Coronary artery (tissue), 2 donors: ENCODE data around the gene COL6A5.
"Not testable (repeated sequence)": the region's sequence is repeated elsewhere in the genome, so short reads cannot be mapped to it uniquely, and the experiment has no call there.

ENCODE experiments used
- DNase-seq: peaks from one replicate; pipeline ENCODE4 v3.0.0-alpha.2; 2017; ENCODE audit warnings: low spot score
- H3K27ac ChIP-seq, 2 donors: fragments of 200-600 bp; sonication (generic); one replicate each; pipeline ENCODE4 v1.5.1; 2016 to 2019
- H3K4me3 ChIP-seq: fragments of 200-600 bp; sonication (generic); 2 replicates; pipeline ENCODE4 v1.5.1; 2016; ENCODE audit warnings: mild to moderate bottlenecking, moderate library complexity
- CTCF ChIP-seq: fragments of 200-600 bp; sonication (generic); IDR thresholded peaks from one replicate; pipeline ENCODE4 v1.5.1; 2019; ENCODE audit warnings: antibody characterized with exemption

Gene COL6A5

GRCh38 chr3:130404401-130404800 lies 58.9 kb downstream of the COL6A5 start:
- Histone ChIP-seq H3K27ac (no peak overlapping the region), H3K4me3 (no peak overlapping the region)
- TF ChIP-seq CTCF: no peak
- no peak for DNase-seq

GRCh38 chr3:130405956-130406355 lies 60.5 kb downstream of the COL6A5 start:
- H3K27ac ChIP-seq: no peak overlapping the region
- DNase-seq: no peak
- no peak for TF ChIP-seq CTCF
- no peak overlapping the region for H3K4me3 ChIP-seq

GRCh38 chr3:130408253-130408652 lies 62.8 kb downstream of the COL6A5 start:
- not testable (repeated sequence) for H3K27ac ChIP-seq, DNase-seq, H3K4me3 ChIP-seq

- TF ChIP-seq CTCF: no peak
- DNase-seq: no peak
- no peak overlapping the region for H3K4me3 ChIP-seq
- H3K27ac ChIP-seq: no peak overlapping the region
Measured at GRCh38 chr3:130411320-130411719, 65.8 kb downstream of the COL6A5 start.

GRCh38 chr3:130412991-130413560 lies 67.6 kb downstream of the COL6A5 start:
- TF ChIP-seq CTCF: no peak
- no peak for DNase-seq
- Histone ChIP-seq H3K4me3 (no peak overlapping the region), H3K27ac (no peak overlapping the region)

- Histone ChIP-seq H3K4me3 (no peak overlapping the region), H3K27ac (no peak overlapping the region)
- TF ChIP-seq CTCF: no peak
- DNase-seq: no peak
Measured at GRCh38 chr3:130414457-130414856, 69.0 kb downstream of the COL6A5 start.

- TF ChIP-seq CTCF: no peak
- no peak for DNase-seq
- no peak overlapping the region for H3K27ac ChIP-seq
- no peak overlapping the region for H3K4me3 ChIP-seq
Measured at GRCh38 chr3:130420466-130420865, 75.0 kb downstream of the COL6A5 start.

GRCh38 chr3:130423064-130423463 lies 77.6 kb downstream of the COL6A5 start:
- Histone ChIP-seq H3K27ac (no peak overlapping the region), H3K4me3 (no peak overlapping the region)
- no peak for TF ChIP-seq CTCF
- no peak for DNase-seq
